Natural killer cell (primary cell): ENCODE results near the gene COX8A. TPM values are rescaled to one million over a fixed set of nuclear protein-coding genes. Genes with fewer than 3 reads are reported as not detected.

Experiments used
- ATAC-seq, 3 donors: fragments of 150-1000 bp in 2 of 3; fragments of 200-7000 bp in 1 of 3; cut with Tn5 transposase; 1 replicate in 1 of 3; 2 replicates in 2 of 3; pipeline ENCODE4 v1.10.0; 2021; ENCODE audit warnings: mild to moderate bottlenecking in 2 of 3, moderate library complexity in 2 of 3
- DNase-seq, 2 donors: peaks; one replicate each; pipeline versions ENCODE4 v3.0.0 to v3.0.0-alpha.2; 2013 to 2021; ENCODE audit warnings: mixed read lengths in 1 of 2
- H3K27ac ChIP-seq: one replicate; pipeline ENCODE4 v1.5.1; 2013; ENCODE audit warnings: mild to moderate bottlenecking, low read length
- H3K27me3 ChIP-seq: one replicate; pipeline ENCODE4 v1.6.1; 2013; ENCODE audit warnings: low read length; ENCODE audit not compliant: control insufficient read depth, insufficient read depth
- H3K36me3 ChIP-seq: one replicate; pipeline ENCODE4 v1.6.1; 2013; ENCODE audit warnings: low read length; ENCODE audit not compliant: control insufficient read depth, insufficient read depth
- H3K4me1 ChIP-seq: one replicate; pipeline ENCODE4 v1.6.1; 2013; ENCODE audit warnings: low read length; ENCODE audit not compliant: control insufficient read depth, insufficient read depth
- H3K4me3 ChIP-seq: one replicate; pipeline ENCODE4 v1.5.1; 2013; ENCODE audit warnings: low read length
- H3K9me3 ChIP-seq: one replicate; pipeline ENCODE4 v1.6.1; 2013; ENCODE audit warnings: low read length; ENCODE audit not compliant: control insufficient read depth, insufficient read depth
- H3K27ac Mint-ChIP-seq, 2 donors: one replicate each; pipeline ENCODE4 v1.8.0; 2022; ENCODE audit warnings: mild to moderate bottlenecking in 2 of 2, mixed read lengths in 2 of 2, moderate library complexity in 1 of 2
- H3K27me3 Mint-ChIP-seq, 2 donors: one replicate each; pipeline ENCODE4 v1.8.0; 2022; ENCODE audit warnings: low read depth in 2 of 2, mixed read lengths in 2 of 2
- H3K36me3 Mint-ChIP-seq: one replicate; pipeline ENCODE4 v1.8.0; 2022; ENCODE audit warnings: mixed read lengths
- H3K4me1 Mint-ChIP-seq, 2 donors: one replicate each; pipeline ENCODE4 v1.8.0; 2022; ENCODE audit warnings: mixed read lengths in 2 of 2
- H3K4me3 Mint-ChIP-seq: one replicate; pipeline ENCODE4 v1.8.0; 2022; ENCODE audit warnings: mild to moderate bottlenecking, moderate library complexity, mixed read lengths
- H3K9me3 Mint-ChIP-seq, 2 donors: one replicate each; pipeline ENCODE4 v1.8.0; 2022; ENCODE audit warnings: mixed read lengths in 2 of 2
- CTCF ChIP-seq: fragments of 200-600 bp; IDR thresholded peaks from one replicate; pipeline ENCODE4 v1.8.0; 2022; ENCODE audit warnings: antibody characterized with exemption
- WGBS: methylation state at CpG from one replicate; pipeline ENCODE4 v1.1.7; 2013; ENCODE audit warnings: missing lambda C conversion rate; ENCODE audit not compliant: insufficient coverage; 5-methylcytosine and 5-hydroxymethylcytosine counted together
- intact Hi-C: fragments of 100-400 bp; cut with micrococcal nuclease; formaldehyde crosslinking; loops from one replicate; pipeline ENCODE4 v1.14.2; 2022
- total RNA-seq, 4 donors: library from RNA; stranded (reverse); fragments of 120-200 nt in 1 of 4; gene quantifications; one replicate each; pipeline versions ENCODE4 v1.2.3 to v1.2.4, GENCODE V29; 2013 to 2022

Gene COX8A
- total RNA-seq, 3 donors from 2014 or later (not counting 1 experiment from before 2014, with no cell fraction given) = 143 to 166 (median 145) TPM

- Mint-ChIP-seq H3K9me3 (no peaks in the 10 kb centered on the region), H3K36me3 (no peaks in the 10 kb centered on the region), H3K27ac (no peak overlapping the region), H3K27me3 (peaks cover 22 to 42% of the 10 kb centered on the region in 2 donors), H3K4me3 (no peak overlapping the region), H3K4me1 (peaks cover 13 to 20% of the 10 kb centered on the region in 2 donors)
- Histone ChIP-seq H3K36me3 (no peaks in the 10 kb centered on the region), H3K4me1 (peaks cover 25% of the 10 kb centered on the region), H3K27me3 (peaks cover 13% of the 10 kb centered on the region), H3K4me3 (no peak overlapping the region), H3K27ac (no peak overlapping the region), H3K9me3 (no peaks in the 10 kb centered on the region)
- intact Hi-C loops = no loop called here
- DNase-seq (no peak), ATAC-seq (no peak)
- WGBS = 81% methylated on average over 4 of the region's 4 CpGs
- TF ChIP-seq CTCF = no peak
Measured at GRCh38 chr11:64004590-64004984, 30.2 kb downstream of the COX8A start.

GRCh38 chr11:64005691-64006090 is 31.3 kb downstream of the COX8A start:
- intact Hi-C loops = no loop called here

GRCh38 chr11:64006398-64006797 is 32.0 kb downstream of the COX8A start:
- Mint-ChIP-seq H3K27ac (no peak overlapping the region), H3K27me3 (peaks cover 22 to 42% of the 10 kb centered on the region in 2 donors), H3K9me3 (peaks cover 0 to 5% of the 10 kb centered on the region in 2 donors), H3K4me3 (no peak overlapping the region), H3K36me3 (no peaks in the 10 kb centered on the region), H3K4me1 (peaks cover 13 to 37% of the 10 kb centered on the region in 2 donors)
- intact Hi-C loops = no loop called here
- Histone ChIP-seq H3K9me3 (peaks cover 3% of the 10 kb centered on the region), H3K36me3 (no peaks in the 10 kb centered on the region), H3K27ac (no peak overlapping the region), H3K27me3 (peaks cover 9% of the 10 kb centered on the region), H3K4me1 (peaks cover 14% of the 10 kb centered on the region), H3K4me3 (no peak overlapping the region)
- WGBS = 80% methylated on average over 12 of the region's 12 CpGs
- ATAC-seq = no peak
- TF ChIP-seq CTCF = no peak
- DNase-seq = no peak

More at GRCh38 chr11:64005691-64006090, 31.3 kb downstream of the COX8A start:
- Histone ChIP-seq H3K27ac (no peak overlapping the region), H3K4me3 (no peak overlapping the region), H3K4me1 (peaks cover 18% of the 10 kb centered on the region), H3K9me3 (peaks cover 3% of the 10 kb centered on the region), H3K36me3 (no peaks in the 10 kb centered on the region), H3K27me3 (peaks cover 9% of the 10 kb centered on the region)
- WGBS = 88% methylated on average over 4 of the region's 4 CpGs
- no peak for DNase-seq
- TF ChIP-seq CTCF = no peak
- no peak overlapping the region for H3K4me3 Mint-ChIP-seq
- H3K36me3 Mint-ChIP-seq = no peaks in the 10 kb centered on the region
- H3K27me3 Mint-ChIP-seq = peaks cover 22 to 42% of the 10 kb centered on the region in 2 donors
- H3K4me1 Mint-ChIP-seq = peaks cover 13 to 29% of the 10 kb centered on the region in 2 donors
- no peak overlapping the region for H3K27ac Mint-ChIP-seq
- no peak for ATAC-seq
- peaks cover 0 to under 1% of the 10 kb centered on the region in 2 donors for H3K9me3 Mint-ChIP-seq

GRCh38 chr11:64007160-64007628 is 32.8 kb downstream of the COX8A start:
- Mint-ChIP-seq H3K4me3 (peak overlapping the region; percentile 63), H3K27me3 (peaks cover 22 to 38% of the 10 kb centered on the region in 2 donors), H3K4me1 (peaks cover 13 to 37% of the 10 kb centered on the region in 2 donors), H3K9me3 (peaks cover 0 to 5% of the 10 kb centered on the region in 2 donors), H3K27ac (peak overlapping the region in 1 of 2 donors; percentile 14), H3K36me3 (no peaks in the 10 kb centered on the region)
- H3K4me1 ChIP-seq = peaks cover 14% of the 10 kb centered on the region
- DNase-seq (no peak), ATAC-seq (peak in 1 of 3 donors; percentile 6)
- TF ChIP-seq CTCF = no peak
- peaks cover 3% of the 10 kb centered on the region for H3K9me3 ChIP-seq
- no peak overlapping the region for H3K27ac ChIP-seq
- no peak overlapping the region for H3K4me3 ChIP-seq
- intact Hi-C loops = no loop called here
- H3K27me3 ChIP-seq = peaks cover 9% of the 10 kb centered on the region
- WGBS = 5% methylated on average over 27 of the region's 27 CpGs
- H3K36me3 ChIP-seq = no peaks in the 10 kb centered on the region
